Right cardiac atrium (tissue), 5 donors: ENCODE results near the gene MAPT. TPM values are rescaled to one million over a fixed set of nuclear protein-coding genes. Genes with fewer than 3 reads are reported as not detected.
A peak's percentile ranks its signal among the peaks of the same experiment; 100 is the strongest.

Source experiments
- ATAC-seq, 2 donors: fragments of 200-7000 bp; cut with Tn5 transposase; one replicate each; pipeline versions ENCODE4 v1.8.0 to v1.9.1; 2020; ENCODE audit warnings: moderate library complexity in 2 of 2, mild to moderate bottlenecking in 1 of 2
- DNase-seq, 3 donors: peaks; one replicate each; pipeline ENCODE4 v3.0.0-alpha.2; 2020
- H3K27ac ChIP-seq: one replicate; pipeline ENCODE4 v1.5.1; 2013; ENCODE audit warnings: mild to moderate bottlenecking, low read length, control low read depth, moderate library complexity
- H3K27me3 ChIP-seq: one replicate; pipeline ENCODE4 v1.6.1; 2013; ENCODE audit not compliant: control insufficient read depth, insufficient read depth
- H3K4me1 ChIP-seq: one replicate; pipeline ENCODE4 v1.6.1; 2013; ENCODE audit warnings: low read length; ENCODE audit not compliant: control insufficient read depth, insufficient read depth
- H3K4me3 ChIP-seq: one replicate; pipeline ENCODE4 v1.5.1; 2013; ENCODE audit warnings: low read length, control low read depth
- H3K9me3 ChIP-seq: one replicate; pipeline ENCODE4 v1.6.1; 2013; ENCODE audit warnings: low read length; ENCODE audit not compliant: control insufficient read depth
- WGBS: extraction: QIAGEN DNeasy Blood & Tissue Kit; methylation state at CpG from one replicate; pipeline ENCODE4 v1.1.7; 2013; 5-methylcytosine and 5-hydroxymethylcytosine counted together
- intact Hi-C, 4 donors: fragments of 100-400 bp; cut with DNase I; formaldehyde crosslinking; loops; one replicate each; pipeline versions ENCODE4 v1.11.0 to v1.14.0; 2022 to 2023
- polyA plus RNA-seq: library from polyadenylated mRNA; stranded (reverse); fragments of 200-250 nt; gene quantifications from one replicate; pipeline ENCODE4 v1.2.3, GENCODE V29; 2013
- total RNA-seq, 4 donors: library from RNA; stranded (reverse); fragmentation: NEBNext Ultra II Directional; extraction: Animal tissue kit (Norgen Biotek cat#: 25700); gene quantifications; one replicate each; pipeline ENCODE4 v1.2.1, GENCODE V29; 2021
- donor health status: healthy with polysubstance abuse.
- donor health status: DM: no; HTN: yes; CAD: no.
- donor health status: DM: no; HTN: no; CAD: no.
- donor health status: DM: no; HTN: yes; CAD: no; lungs with severe emphysema.
- donor health status: DM: yes; HTN: yes; CAD: no.

The MAPT gene
- total and polyA plus RNA-seq, 5 donors, result 6.9 to 15.1 (median 8.2) TPM

DNA sequence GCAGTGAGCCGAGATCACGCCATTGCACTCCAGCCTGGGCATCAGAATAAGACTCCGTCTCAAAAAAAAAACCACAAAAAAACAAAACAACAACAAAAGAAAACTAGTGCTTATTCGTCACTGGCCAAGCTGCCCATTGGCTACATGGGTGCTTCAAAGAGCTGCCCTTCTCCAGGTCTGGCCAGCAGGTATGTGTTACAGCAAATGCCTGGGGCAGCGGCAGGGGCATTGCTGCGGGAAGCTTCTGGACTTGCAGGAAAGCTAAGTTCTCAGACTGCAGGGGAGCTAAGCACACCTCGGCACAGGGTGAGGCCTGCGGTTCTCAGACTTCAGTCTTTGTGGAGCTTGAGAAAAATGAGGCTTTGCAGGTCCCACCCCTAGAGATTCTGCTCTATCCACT lies 100.6 kb downstream of the MAPT start:
- ATAC-seq, result no peak
- DNase-seq, result no peak

DNA sequence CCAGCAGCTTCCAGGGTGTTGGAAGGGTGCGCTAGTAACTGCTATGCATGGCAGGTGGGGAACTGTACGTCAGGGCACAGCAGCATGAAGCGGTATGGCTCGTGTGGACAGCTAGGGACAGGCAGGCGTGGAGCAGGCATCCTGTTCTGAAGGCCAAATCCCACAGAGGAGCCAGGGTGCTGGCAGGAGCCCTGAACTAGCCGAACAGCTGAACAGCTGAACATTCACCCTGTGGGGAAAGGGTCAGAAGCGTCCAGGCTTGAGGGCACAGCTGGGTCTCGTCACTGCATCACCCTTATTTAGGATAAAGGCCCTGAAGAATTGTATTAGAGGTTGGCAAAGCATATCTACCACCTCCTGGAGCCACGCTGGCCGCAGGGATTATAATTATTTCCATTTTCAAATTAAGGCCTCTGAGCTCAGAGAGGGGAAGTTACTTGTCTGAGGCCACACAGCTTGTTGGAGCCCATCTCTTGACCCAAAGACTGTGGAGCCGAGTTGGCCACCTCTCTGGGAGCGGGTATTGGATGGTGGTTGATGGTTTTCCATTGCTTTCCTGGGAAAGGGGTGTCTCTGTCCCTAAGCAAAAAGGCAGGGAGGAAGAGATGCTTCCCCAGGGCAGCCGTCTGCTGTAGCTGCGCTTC lies 101.4 kb downstream of the MAPT start:
- Histone ChIP-seq H3K27ac (no peak overlapping the region), H3K4me3 (no peak overlapping the region), H3K4me1 (no peaks in the 10 kb centered on the region), H3K9me3 (no peaks in the 10 kb centered on the region), H3K27me3 (no peaks in the 10 kb centered on the region)
- ATAC-seq, result no peak
- intact Hi-C loops, result no loop called here
- no peak for DNase-seq
- WGBS, result 72% methylated on average over 14 of the region's 14 CpGs

More for the DNA sequence above, 100.6 kb downstream of the MAPT start:
- 92% methylated on average over 8 of the region's 8 CpGs for WGBS
- intact Hi-C loops, result no loop called here
- Histone ChIP-seq H3K27me3 (no peaks in the 10 kb centered on the region), H3K9me3 (no peaks in the 10 kb centered on the region), H3K4me3 (no peak overlapping the region), H3K27ac (no peak overlapping the region), H3K4me1 (no peaks in the 10 kb centered on the region)

DNA sequence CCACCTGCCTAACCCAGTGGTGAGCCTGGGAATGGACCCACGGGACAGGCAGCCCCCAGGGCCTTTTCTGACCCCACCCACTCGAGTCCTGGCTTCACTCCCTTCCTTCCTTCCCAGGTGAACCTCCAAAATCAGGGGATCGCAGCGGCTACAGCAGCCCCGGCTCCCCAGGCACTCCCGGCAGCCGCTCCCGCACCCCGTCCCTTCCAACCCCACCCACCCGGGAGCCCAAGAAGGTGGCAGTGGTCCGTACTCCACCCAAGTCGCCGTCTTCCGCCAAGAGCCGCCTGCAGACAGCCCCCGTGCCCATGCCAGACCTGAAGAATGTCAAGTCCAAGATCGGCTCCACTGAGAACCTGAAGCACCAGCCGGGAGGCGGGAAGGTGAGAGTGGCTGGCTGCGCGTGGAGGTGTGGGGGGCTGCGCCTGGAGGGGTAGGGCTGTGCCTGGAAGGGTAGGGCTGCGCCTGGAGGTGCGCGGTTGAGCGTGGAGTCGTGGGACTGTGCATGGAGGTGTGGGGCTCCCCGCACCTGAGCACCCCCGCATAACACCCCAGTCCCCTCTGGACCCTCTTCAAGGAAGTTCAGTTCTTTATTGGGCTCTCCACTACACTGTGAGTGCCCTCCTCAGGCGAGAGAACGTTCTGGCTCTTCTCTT lies 102.1 kb downstream of the MAPT start:
- 80% methylated on average over 31 of the region's 31 CpGs for WGBS
- no peaks in the 10 kb centered on the region for H3K4me1 ChIP-seq

DNA sequence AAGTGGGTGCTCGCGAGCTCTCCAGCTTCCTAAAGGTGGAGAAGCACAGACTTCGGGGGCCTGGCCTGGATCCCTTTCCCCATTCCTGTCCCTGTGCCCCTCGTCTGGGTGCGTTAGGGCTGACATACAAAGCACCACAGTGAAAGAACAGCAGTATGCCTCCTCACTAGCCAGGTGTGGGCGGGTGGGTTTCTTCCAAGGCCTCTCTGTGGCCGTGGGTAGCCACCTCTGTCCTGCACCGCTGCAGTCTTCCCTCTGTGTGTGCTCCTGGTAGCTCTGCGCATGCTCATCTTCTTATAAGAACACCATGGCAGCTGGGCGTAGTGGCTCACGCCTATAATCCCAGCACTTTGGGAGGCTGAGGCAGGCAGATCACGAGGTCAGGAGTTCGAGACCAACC lies 102.8 kb downstream of the MAPT start:
- 88% methylated on average over 13 of the region's 13 CpGs for WGBS
- no peak overlapping the region for H3K27ac ChIP-seq
- no peaks in the 10 kb centered on the region for H3K4me1 ChIP-seq
- no peak for DNase-seq
- no peak overlapping the region for H3K4me3 ChIP-seq
- H3K27me3 ChIP-seq, result no peaks in the 10 kb centered on the region
- H3K9me3 ChIP-seq, result no peaks in the 10 kb centered on the region
- ATAC-seq, result no peak
- intact Hi-C loops, result no loop called here

More for the DNA sequence above, 102.1 kb downstream of the MAPT start:
- no peaks in the 10 kb centered on the region for H3K9me3 ChIP-seq
- H3K27ac ChIP-seq, result no peak overlapping the region
- no peak for ATAC-seq
- H3K4me3 ChIP-seq, result no peak overlapping the region
- DNase-seq, result no peak
- intact Hi-C loops, result no loop called here
- no peaks in the 10 kb centered on the region for H3K27me3 ChIP-seq

DNA sequence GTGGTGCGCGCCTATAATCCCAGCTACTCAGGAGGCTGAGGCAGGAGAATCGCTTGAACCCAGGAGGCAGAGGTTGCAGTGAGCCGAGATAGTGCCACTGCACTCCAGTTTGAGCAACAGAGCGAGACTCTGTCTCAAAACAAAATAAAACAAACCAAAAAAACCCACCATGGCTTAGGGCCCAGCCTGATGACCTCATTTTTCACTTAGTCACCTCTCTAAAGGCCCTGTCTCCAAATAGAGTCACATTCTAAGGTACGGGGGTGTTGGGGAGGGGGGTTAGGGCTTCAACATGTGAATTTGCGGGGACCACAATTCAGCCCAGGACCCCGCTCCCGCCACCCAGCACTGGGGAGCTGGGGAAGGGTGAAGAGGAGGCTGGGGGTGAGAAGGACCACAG lies 103.3 kb downstream of the MAPT start:
- no peak overlapping the region for H3K27ac ChIP-seq
- no peaks in the 10 kb centered on the region for H3K4me1 ChIP-seq
- no peak for ATAC-seq
- no peak for DNase-seq
- 86% methylated on average over 9 of the region's 9 CpGs for WGBS
- H3K4me3 ChIP-seq, result no peak overlapping the region
- intact Hi-C loops, result no loop called here
- no peaks in the 10 kb centered on the region for H3K27me3 ChIP-seq
- no peaks in the 10 kb centered on the region for H3K9me3 ChIP-seq

DNA sequence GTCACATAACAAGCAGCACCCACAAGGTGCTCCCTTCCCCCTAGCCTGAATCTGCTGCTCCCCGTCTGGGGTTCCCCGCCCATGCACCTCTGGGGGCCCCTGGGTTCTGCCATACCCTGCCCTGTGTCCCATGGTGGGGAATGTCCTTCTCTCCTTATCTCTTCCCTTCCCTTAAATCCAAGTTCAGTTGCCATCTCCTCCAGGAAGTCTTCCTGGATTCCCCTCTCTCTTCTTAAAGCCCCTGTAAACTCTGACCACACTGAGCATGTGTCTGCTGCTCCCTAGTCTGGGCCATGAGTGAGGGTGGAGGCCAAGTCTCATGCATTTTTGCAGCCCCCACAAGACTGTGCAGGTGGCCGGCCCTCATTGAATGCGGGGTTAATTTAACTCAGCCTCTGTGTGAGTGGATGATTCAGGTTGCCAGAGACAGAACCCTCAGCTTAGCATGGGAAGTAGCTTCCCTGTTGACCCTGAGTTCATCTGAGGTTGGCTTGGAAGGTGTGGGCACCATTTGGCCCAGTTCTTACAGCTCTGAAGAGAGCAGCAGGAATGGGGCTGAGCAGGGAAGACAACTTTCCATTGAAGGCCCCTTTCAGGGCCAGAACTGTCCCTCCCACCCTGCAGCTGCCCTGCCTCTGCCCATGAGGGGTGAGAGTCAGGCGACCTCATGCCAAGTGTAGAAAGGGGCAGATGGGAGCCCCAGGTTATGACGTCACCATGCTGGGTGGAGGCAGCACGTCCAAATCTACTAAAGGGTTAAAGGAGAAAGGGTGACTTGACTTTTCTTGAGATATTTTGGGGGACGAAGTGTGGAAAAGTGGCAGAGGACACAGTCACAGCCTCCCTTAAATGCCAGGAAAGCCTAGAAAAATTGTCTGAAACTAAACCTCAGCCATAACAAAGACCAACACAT lies 104.9 kb downstream of the MAPT start, which contains the start of gene STH:
TSS of gene STH (plus strand) at position 264 of the 913 bp plus-strand sequence. CDS start at position 294, 30 bp downstream.
- Histone ChIP-seq H3K9me3 (no peaks in the 10 kb centered on the region), H3K4me3 (no peak within 1 kb of the TSS), H3K27me3 (no peaks in the 10 kb centered on the region), H3K4me1 (no peaks in the 10 kb centered on the region), H3K27ac (no peak within 1 kb of the TSS)
- ATAC-seq, result no peak
- WGBS, result 77% methylated on average over 8 of the region's 8 CpGs
- intact Hi-C loops, result no loop called here
- no peak for DNase-seq

DNA sequence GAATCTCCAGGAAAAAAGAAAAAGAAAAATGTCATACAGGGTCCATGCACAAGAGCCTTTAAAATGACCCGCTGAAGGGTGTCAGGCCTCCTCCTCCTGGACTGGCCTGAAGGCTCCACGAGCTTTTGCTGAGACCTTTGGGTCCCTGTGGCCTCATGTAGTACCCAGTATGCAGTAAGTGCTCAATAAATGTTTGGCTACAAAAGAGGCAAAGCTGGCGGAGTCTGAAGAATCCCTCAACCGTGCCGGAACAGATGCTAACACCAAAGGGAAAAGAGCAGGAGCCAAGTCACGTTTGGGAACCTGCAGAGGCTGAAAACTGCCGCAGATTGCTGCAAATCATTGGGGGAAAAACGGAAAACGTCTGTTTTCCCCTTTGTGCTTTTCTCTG lies 105.5 kb downstream of the MAPT start:
- Histone ChIP-seq H3K4me1 (no peaks in the 10 kb centered on the region), H3K9me3 (no peaks in the 10 kb centered on the region), H3K27ac (no peak overlapping the region), H3K4me3 (no peak overlapping the region), H3K27me3 (no peaks in the 10 kb centered on the region)
- no peak for DNase-seq
- intact Hi-C loops, result loop anchor here in 3 of 4 donors (5.0 to 10.0 kb wide), 2 partner anchors 212 to 285 kb away; no protein-coding TSS in a partner anchor
- 79% methylated on average over 9 of the region's 9 CpGs for WGBS
- ATAC-seq, result no peak

DNA sequence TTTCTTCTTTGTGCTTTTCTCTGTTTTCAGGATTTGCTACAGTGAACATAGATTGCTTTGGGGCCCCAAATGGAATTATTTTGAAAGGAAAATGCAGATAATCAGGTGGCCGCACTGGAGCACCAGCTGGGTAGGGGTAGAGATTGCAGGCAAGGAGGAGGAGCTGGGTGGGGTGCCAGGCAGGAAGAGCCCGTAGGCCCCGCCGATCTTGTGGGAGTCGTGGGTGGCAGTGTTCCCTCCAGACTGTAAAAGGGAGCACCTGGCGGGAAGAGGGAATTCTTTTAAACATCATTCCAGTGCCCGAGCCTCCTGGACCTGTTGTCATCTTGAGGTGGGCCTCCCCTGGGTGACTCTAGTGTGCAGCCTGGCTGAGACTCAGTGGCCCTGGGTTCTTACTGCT lies 105.9 kb downstream of the MAPT start:
- Histone ChIP-seq H3K4me3 (no peak overlapping the region), H3K4me1 (no peaks in the 10 kb centered on the region), H3K9me3 (no peaks in the 10 kb centered on the region), H3K27me3 (no peaks in the 10 kb centered on the region), H3K27ac (no peak overlapping the region)
- DNase-seq (no peak), ATAC-seq (no peak)
- intact Hi-C loops, result loop anchor here in 3 of 4 donors (5.0 to 10.0 kb wide), 2 partner anchors 212 to 285 kb away; no protein-coding TSS in a partner anchor
- 68% methylated on average over 7 of the region's 7 CpGs for WGBS

DNA sequence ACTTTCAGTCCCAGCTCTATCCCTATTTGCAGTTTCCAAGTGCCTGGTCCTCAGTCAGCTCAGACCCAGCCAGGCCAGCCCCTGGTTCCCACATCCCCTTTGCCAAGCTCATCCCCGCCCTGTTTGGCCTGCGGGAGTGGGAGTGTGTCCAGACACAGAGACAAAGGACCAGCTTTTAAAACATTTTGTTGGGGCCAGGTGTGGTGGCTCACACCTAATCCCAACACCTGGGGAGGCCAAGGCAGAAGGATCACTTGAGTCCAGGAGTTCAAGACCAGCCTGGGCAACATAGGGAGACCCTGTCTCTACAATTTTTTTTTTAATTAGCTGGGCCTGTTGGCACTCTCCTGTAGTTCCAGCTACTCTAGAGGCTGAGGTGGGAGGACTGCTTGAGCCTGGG lies 106.4 kb downstream of the MAPT start:
- Histone ChIP-seq H3K4me1 (no peaks in the 10 kb centered on the region), H3K4me3 (no peak overlapping the region), H3K27me3 (no peaks in the 10 kb centered on the region), H3K27ac (no peak overlapping the region), H3K9me3 (no peaks in the 10 kb centered on the region)
- intact Hi-C loops, result loop anchor here in 3 of 4 donors (5.0 to 10.0 kb wide), 2 partner anchors 212 to 284 kb away; no protein-coding TSS in a partner anchor
- DNase-seq (no peak), ATAC-seq (no peak)
- WGBS, result 66% methylated on average over 2 of the region's 2 CpGs

DNA sequence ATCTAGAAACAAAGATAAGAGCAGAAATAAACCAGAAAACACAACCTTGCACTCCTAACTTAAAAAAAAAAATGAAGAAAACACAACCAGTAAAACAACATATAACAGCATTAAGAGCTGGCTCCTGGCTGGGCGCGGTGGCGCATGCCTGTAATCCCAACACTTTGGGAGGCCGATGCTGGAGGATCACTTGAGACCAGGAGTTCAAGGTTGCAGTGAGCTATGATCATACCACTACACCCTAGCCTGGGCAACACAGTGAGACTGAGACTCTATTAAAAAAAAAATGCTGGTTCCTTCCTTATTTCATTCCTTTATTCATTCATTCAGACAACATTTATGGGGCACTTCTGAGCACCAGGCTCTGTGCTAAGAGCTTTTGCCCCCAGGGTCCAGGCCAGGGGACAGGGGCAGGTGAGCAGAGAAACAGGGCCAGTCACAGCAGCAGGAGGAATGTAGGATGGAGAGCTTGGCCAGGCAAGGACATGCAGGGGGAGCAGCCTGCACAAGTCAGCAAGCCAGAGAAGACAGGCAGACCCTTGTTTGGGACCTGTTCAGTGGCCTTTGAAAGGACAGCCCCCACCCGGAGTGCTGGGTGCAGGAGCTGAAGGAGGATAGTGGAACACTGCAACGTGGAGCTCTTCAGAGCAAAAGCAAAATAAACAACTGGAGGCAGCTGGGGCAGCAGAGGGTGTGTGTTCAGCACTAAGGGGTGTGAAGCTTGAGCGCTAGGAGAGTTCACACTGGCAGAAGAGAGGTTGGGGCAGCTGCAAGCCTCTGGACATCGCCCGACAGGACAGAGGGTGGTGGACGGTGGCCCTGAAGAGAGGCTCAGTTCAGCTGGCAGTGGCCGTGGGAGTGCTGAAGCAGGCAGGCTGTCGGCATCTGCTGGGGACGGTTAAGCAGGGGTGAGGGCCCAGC lies 107.3 kb downstream of the MAPT start:
- Histone ChIP-seq H3K27ac (no peak overlapping the region), H3K4me3 (no peak overlapping the region), H3K4me1 (no peaks in the 10 kb centered on the region), H3K27me3 (no peaks in the 10 kb centered on the region), H3K9me3 (no peaks in the 10 kb centered on the region)
- 68% methylated on average over 13 of the region's 13 CpGs for WGBS
- ATAC-seq (peak in 1 of 2 donors; percentile 11), DNase-seq (no peak)
- intact Hi-C loops, result loop anchor here (2.0 to 10.0 kb wide), 3 partner anchors 211 to 283 kb away; no protein-coding TSS in a partner anchor
